C4-2B (cell line): ENCODE measurements around the gene APOA1.

ENCODE experiments used
- CTCF ChIP-seq: fragments of 450-650 bp; conservative IDR thresholded peaks from 2 replicates; pipeline ENCODE4 v1.5.1; 2017; ENCODE audit warnings: mild to moderate bottlenecking
- ZFX ChIP-seq: fragments of 450-650 bp; IDR thresholded peaks from 2 replicates; pipeline ENCODE4 v1.6.1; 2017

- TF ChIP-seq CTCF (peak; percentile 34), ZFX (no peak)
Observed at GRCh38 chr11:116869610-116870009, 32.2 kb upstream of the APOA1 start.
